ENCODE results near the gene C16orf46.

GRCh38 chr16:81096715-81097208 is 19.7 kb upstream of the C16orf46 start:
- no peak for TF ChIP-seq CTCF (IDR thresholded peaks at IDR 0.05 in 8 of 11, conservative IDR thresholded peaks at IDR 0.05 in 3 of 11)
- no peak for TF ChIP-seq POLR2AphosphoS5 (IDR thresholded peaks at IDR 0.05)
- TF ChIP-seq POLR2A (IDR thresholded peaks at IDR 0.05), result no peak

All from spleen (tissue), 7 donors.